Measurements from ENCODE around the gene ZNF774.
A peak's percentile ranks its signal among the peaks of the same experiment; 100 is the strongest.
"Not testable (repeated sequence)": the region's sequence is repeated elsewhere in the genome, so short reads cannot be mapped to it uniquely, and the experiment has no call there.

The ZNF774 gene

GRCh38 chr15:90347431-90348065 lies 4.5 kb upstream of the ZNF774 start:
- not testable (repeated sequence) for DNase-seq

- DNase-seq, result no peak
These were observed 3.6 kb upstream of the ZNF774 start for GRCh38 chr15:90348456-90348855.

DNA sequence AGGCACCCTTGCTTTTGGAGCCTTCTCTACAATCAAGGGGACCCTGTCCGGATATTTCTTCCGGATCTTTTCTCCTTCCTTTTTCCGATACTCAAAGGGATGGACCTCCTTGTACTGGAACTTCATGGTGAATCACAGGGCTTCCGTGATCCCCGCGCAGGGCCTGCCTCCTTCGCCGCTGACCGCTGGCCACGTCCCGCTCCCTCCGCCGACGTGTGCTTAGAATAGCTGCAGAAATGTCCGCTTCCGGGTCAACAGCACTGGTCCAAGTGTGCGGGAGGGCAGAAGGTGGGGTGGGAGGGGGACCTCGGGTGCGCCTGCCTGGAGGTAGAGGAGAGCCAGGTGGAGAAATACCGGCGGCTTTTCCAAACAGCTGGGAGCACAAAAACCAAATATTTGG lies 3.0 kb upstream of the ZNF774 start:
- no peak for DNase-seq

DNA sequence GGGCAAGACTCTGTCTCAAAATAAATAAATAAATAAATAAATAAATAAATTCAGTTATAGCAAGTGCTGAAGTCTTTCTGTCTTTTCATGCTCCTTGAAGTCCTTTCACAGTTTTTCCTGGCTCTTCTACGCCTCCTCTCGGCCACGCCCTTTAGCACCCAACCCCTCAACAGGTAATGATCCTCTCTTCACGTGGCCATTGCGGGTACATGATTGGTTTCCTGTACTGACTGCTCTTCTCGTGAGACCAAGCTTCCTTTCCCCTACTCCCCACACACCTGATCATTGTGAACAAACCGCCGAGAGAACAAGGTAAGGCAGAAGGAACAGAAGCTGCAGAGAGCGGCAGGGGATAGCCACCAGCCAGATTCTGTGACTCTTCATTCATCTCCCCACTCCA lies 2.3 kb upstream of the ZNF774 start:
- no peak for DNase-seq

DNA sequence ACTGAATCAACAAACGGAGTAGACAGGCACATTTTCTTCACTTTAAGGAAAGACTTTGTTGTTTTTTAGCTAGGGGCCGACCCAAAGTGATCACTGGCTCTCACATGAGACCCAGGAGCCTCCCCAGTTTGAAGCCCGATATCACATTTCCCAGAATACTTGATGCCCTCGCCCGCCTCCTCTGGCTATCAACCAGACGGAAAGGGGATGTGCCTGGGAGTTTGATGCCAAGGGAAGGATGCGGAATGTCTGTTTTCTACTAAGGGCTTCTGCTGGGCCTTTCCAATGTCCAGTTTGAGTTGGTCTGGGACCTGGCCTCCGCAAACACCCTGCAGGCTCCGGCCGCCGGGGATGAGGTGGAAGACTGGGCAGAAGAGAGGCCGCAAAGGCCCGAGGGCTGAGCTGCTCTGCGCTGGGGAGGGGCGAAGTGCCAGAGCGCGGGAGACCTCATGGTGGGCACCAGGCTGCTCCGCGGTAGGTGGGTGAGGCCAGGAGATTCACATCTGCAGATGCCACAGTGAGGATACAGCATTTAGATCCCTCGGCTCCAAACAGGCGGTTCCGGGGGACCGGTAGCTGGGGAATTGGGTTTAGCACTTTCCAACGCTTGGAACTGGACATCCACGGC lies 491 bp upstream of the ZNF774 start:
- peak in 1 of 14 donors; percentile 27 for DNase-seq

GRCh38 chr15:90354986-90355385 lies 2.9 kb downstream of the ZNF774 start:
- DNase-seq, result no peak

- DNase-seq, result no peak
These were observed 6.3 kb downstream of the ZNF774 start for GRCh38 chr15:90358124-90359033.

GRCh38 chr15:90360746-90361145 lies 8.7 kb downstream of the ZNF774 start:
- no peak for DNase-seq

DNA sequence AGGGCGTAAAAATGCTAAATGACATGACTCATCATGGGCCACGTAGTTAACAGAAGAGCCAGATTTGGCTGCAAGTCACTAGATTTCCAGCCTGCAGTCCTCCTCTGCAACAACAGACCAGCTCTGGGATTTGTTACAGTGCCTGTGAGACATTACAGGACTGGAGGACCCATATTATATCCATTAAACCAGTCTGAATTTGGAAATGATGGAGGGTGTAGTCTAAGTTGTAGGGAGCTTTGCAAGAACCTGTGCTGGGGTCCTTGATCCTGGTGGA lies 10.8 kb downstream of the ZNF774 start:
- DNase-seq, result no peak

DNA sequence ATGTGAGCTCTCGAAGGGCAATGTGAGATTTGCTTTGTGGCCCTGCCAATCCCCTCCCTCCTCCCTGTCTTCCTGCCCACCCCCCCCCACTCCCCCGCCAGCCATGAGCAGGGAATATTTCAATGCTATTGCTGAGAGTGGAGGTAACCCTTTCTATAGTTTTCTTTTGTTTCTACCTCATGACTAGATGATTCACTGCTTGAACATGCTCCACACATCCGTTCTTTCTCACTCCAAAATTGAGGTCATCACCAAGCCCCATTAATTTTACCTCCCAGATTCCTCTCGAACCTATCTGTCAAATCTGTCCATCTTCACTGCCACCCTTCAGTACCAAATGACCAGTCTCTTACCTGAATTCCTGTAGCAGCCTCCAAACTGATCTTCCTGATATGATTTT lies 12.2 kb downstream of the ZNF774 start:
- DNase-seq, result no peak

DNA sequence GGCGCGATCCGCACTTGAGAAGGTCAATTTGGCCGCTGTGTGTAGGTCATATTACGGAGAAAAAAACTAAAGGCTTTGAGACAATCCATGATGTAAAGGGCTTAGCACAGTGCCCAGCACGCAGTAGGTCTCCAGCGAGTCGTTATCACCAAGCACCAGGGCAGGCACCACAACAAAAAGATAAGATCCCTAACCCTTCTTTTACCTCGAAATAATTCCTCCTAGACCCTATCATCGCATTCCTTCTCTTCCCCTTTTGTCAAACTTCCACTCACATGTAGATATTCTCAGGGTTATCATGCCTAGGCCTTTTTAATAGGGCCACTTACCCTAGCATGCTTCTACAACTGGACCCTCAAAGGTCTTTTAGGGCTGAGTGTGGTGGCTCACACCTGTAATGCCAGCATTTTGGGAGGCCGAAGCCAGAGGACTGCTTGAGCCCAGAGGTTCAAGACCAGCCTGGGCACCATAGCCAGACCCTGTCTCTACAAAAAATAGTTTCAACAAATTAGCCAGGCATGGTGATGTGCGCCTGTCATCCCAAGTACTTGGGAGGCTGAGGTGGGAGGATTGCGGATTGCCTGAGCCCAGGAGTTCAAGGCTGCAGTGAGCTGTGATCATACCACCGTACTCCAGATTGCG lies 13.5 kb downstream of the ZNF774 start:
- DNase-seq, result no peak

DNA sequence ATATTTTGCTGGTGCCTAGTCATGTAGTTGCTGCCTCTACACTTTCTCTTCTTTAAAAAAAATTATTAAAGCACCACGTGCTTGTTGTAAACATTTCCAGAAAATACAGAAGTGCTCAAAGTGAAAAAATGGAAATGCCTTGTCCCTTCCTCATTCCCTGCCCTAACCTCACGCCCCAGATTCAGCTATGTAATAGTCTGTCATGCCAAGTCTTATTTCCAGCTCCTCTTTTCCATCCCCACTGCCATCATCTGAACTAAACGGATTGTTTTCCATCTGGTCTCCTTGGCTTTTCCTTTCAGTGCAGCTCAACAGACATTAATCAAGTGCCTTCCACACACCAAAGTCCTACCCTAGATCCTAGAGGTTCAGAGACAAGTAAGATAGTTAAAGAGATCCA lies 15.5 kb downstream of the ZNF774 start:
- DNase-seq, result peak in 1 of 14 donors; percentile 9

DNA sequence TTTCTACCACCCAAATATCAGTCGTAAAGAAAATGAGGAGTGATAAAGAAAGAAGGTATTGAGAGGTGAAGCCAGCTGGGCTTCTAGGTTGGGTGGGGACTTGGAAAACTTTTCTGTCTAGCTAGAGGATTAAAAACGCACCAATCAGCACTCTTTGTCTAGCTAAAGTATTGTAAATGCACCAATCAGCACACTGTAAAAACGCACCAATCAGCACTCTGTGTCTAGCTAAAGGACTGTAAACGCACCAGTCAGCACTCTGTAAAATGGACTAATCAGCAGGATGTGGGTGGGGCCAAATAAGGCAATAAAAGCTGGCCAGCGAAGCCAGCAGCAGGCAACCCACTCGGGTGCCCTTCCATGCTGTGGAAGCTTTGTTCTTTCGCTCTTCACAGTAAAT lies 23.0 kb downstream of the ZNF774 start:
- DNase-seq, result no peak

GRCh38 chr15:90376789-90377188 lies 24.7 kb downstream of the ZNF774 start:
- DNase-seq, result no peak

- DNase-seq, result no peak
These were observed 27.2 kb downstream of the ZNF774 start for GRCh38 chr15:90379263-90379662.

- DNase-seq, result no peak
These were observed 29.4 kb downstream of the ZNF774 start for GRCh38 chr15:90381515-90381914.

GRCh38 chr15:90382320-90382719 lies 30.2 kb downstream of the ZNF774 start:
- DNase-seq, result no peak

DNA sequence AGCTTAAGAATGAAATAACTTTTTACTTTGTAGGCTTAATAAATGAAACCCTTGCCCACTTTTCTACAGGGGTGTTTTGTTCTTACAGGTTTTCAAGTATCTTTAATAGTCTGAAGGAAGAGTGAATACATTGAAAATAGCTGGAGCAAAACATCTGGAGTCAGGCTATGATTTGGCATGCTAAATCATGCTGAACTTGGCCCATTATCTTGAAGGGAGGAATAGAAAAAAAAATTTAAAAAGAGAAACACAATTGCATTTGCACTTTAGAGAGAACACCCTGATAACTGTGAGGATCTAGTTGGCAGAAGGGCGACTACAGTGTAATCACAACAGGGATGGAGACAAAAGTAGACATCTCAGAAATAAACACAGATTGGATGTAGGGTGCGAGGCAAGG lies 34.1 kb downstream of the ZNF774 start:
- DNase-seq, result no peak

- DNase-seq, result peak; percentile 34 to 97 (median 91)
These were observed 35.7 kb downstream of the ZNF774 start, which contains the start of gene IQGAP1 for GRCh38 chr15:90387534-90388461. IQGAP1 (plus strand) TSS chr15:90388242; CDS start chr15:90388342, 100 bp downstream.

- DNase-seq, result peak in 4 of 14 donors; percentile 41 to 73 (median 52)
These were observed 36.6 kb downstream of the ZNF774 start for GRCh38 chr15:90388462-90389380.

- no peak for DNase-seq
These were observed 37.4 kb downstream of the ZNF774 start for GRCh38 chr15:90389513-90389912.
